Erythroblast (primary cell): ENCODE measurements around the gene GOLPH3.

ENCODE experiments used
- GATA1 ChIP-seq: IDR thresholded peaks from 2 replicates; pipeline ENCODE4 v1.6.1; 2011; ENCODE audit warnings: low read depth, mild to moderate bottlenecking, control low read depth, low read length, moderate library complexity
- POLR2A ChIP-seq: IDR thresholded peaks from 2 replicates; pipeline ENCODE4 v1.6.1; 2011; ENCODE audit warnings: mild to moderate bottlenecking, low read length

GRCh38 chr5:32098291-32098690 lies 75.8 kb downstream of the GOLPH3 start:
- TF ChIP-seq POLR2A, result no peak
- TF ChIP-seq GATA1, result no peak
